Astrocyte of the spinal cord (primary cell): ENCODE measurements around the gene BRD4.

Experiments used
- DNase-seq: peaks from one replicate; pipeline ENCODE4 v3.0.0; 2011; ENCODE audit warnings: low read depth, low spot score
- H3K4me3 ChIP-seq: 2 replicates; pipeline ENCODE4 v1.5.1; 2011; ENCODE audit warnings: low read depth, mild to moderate bottlenecking, low read length, moderate library complexity
- CTCF ChIP-seq: IDR thresholded peaks from 2 replicates; pipeline ENCODE4 v1.5.1; 2012; ENCODE audit warnings: low read depth, mild to moderate bottlenecking, low read length, inconsistent platforms
- in situ Hi-C: cut with HindIII; loops from 2 replicates; pipeline ENCODE4 v1.10.0; 2017; ENCODE audit warnings: low sequenced_read_pairs

Gene BRD4

GRCh38 chr19:15237759-15238638 is 94.3 kb downstream of the BRD4 start:
- DNase-seq = no peak
- in situ Hi-C loops = no loop called here
- no peak overlapping the region for H3K4me3 ChIP-seq
- TF ChIP-seq CTCF = no peak

GRCh38 chr19:15236886-15237285 is 95.5 kb downstream of the BRD4 start:
- no peak overlapping the region for H3K4me3 ChIP-seq
- DNase-seq = no peak
- no peak for TF ChIP-seq CTCF
- in situ Hi-C loops = no loop called here

GRCh38 chr19:15235781-15236180 is 96.6 kb downstream of the BRD4 start:
- DNase-seq = no peak
- no peak for TF ChIP-seq CTCF
- no peak overlapping the region for H3K4me3 ChIP-seq
- in situ Hi-C loops = no loop called here

- no peak for TF ChIP-seq CTCF
- in situ Hi-C loops = no loop called here
- no peak overlapping the region for H3K4me3 ChIP-seq
- DNase-seq = no peak
These were observed 97.8 kb downstream of the BRD4 start for GRCh38 chr19:15234431-15235130.

- in situ Hi-C loops = no loop called here
- no peak for DNase-seq
- no peak for TF ChIP-seq CTCF
- H3K4me3 ChIP-seq = no peak overlapping the region
These were observed 101.1 kb downstream of the BRD4 start for GRCh38 chr19:15231271-15231670.

GRCh38 chr19:15227261-15227660 is 105.1 kb downstream of the BRD4 start:
- no peak overlapping the region for H3K4me3 ChIP-seq
- in situ Hi-C loops = no loop called here
- DNase-seq = no peak
- no peak for TF ChIP-seq CTCF
